Uterus (tissue), 2 donors: ENCODE data around the gene NR4A3.

Source experiments
- POLR2A ChIP-seq, 2 donors: fragments of 450-650 bp; IDR thresholded peaks; one replicate each; pipeline ENCODE4 v1.6.1; 2016; ENCODE audit warnings: antibody characterized with exemption in 2 of 2, mild to moderate bottlenecking in 1 of 2, moderate library complexity in 1 of 2
- TF ChIP-seq, protein P1 (sequence below), 4 experiments: fragments of 200-600 bp in 2 of 4; fragments of 450-650 bp in 2 of 4; sonication (generic) in 2 of 4; IDR thresholded peaks; one replicate each; pipeline ENCODE4 v1.5.1; 2016 to 2019; ENCODE audit warnings: antibody characterized with exemption in 4 of 4, mild to moderate bottlenecking in 2 of 4, moderate library complexity in 1 of 4

DNA sequence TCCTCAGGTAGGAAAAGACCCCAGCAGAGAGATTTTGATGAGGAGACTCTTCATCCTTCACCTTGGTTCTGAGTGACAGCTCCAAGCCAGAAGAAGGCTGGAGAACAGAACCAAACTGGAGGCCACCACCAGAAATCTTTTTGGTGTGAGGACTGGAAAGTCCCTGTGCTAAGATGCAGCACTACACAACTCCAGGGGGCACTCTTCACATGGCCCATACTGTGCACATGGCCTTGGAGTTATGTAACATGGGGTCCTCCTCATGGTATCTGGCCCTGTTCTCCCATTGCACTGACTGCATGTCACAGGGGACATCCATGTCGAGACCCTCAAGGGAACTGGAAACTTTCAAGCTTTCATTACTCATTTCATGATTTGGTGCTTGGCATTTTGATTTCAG is 67.4 kb downstream of the NR4A3 start:
- TF ChIP-seq, protein P1, sequence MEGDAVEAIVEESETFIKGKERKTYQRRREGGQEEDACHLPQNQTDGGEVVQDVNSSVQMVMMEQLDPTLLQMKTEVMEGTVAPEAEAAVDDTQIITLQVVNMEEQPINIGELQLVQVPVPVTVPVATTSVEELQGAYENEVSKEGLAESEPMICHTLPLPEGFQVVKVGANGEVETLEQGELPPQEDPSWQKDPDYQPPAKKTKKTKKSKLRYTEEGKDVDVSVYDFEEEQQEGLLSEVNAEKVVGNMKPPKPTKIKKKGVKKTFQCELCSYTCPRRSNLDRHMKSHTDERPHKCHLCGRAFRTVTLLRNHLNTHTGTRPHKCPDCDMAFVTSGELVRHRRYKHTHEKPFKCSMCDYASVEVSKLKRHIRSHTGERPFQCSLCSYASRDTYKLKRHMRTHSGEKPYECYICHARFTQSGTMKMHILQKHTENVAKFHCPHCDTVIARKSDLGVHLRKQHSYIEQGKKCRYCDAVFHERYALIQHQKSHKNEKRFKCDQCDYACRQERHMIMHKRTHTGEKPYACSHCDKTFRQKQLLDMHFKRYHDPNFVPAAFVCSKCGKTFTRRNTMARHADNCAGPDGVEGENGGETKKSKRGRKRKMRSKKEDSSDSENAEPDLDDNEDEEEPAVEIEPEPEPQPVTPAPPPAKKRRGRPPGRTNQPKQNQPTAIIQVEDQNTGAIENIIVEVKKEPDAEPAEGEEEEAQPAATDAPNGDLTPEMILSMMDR (IDR thresholded peaks at IDR 0.05) = no peak
- no peak for TF ChIP-seq POLR2A (IDR thresholded peaks at IDR 0.05)
